Body of pancreas (tissue), 4 donors: ENCODE data around the gene CTTNBP2. TPM values are rescaled to one million over a fixed set of nuclear protein-coding genes. Genes with fewer than 3 reads are reported as not detected.

Experiments
- ATAC-seq: fragments of 150-250 bp; one replicate; pipeline ENCODE4 v1.9.1; 2016
- DNase-seq, 4 donors: peaks; one replicate each; pipeline ENCODE4 v3.0.0-alpha.2; 2019
- H3K27ac ChIP-seq, 4 donors: fragments of 200-600 bp; sonication (generic); 1 replicate in 3 of 4; 2 replicates in 1 of 4; pipeline versions ENCODE4 v1.5.1 to v1.6.1; 2016 to 2019; ENCODE audit warnings: mild to moderate bottlenecking in 1 of 4, mixed read lengths in 1 of 4, moderate library complexity in 1 of 4
- H3K27me3 ChIP-seq, 2 donors: fragments of 200-600 bp; sonication (generic); one replicate each; pipeline ENCODE4 v1.6.0; 2016; ENCODE audit warnings: mild to moderate bottlenecking in 1 of 2
- H3K36me3 ChIP-seq, 2 donors: fragments of 200-600 bp; sonication (generic); replicated peaks in 1 of 2; 2 replicates each; pipeline ENCODE4 v1.5.1; 2016; ENCODE audit warnings: low read depth in 2 of 2; ENCODE audit not compliant: insufficient read depth in 1 of 2
- H3K4me1 ChIP-seq: fragments of 200-600 bp; sonication (generic); one replicate; pipeline ENCODE4 v1.6.0; 2016
- H3K4me3 ChIP-seq, 2 donors: fragments of 200-600 bp; sonication (generic); 1 replicate in 1 of 2; 2 replicates in 1 of 2; pipeline ENCODE4 v1.5.1; 2016 to 2019
- H3K9me3 ChIP-seq, 3 donors: fragments of 200-600 bp; sonication (generic); 1 replicate in 2 of 3; 2 replicates in 1 of 3; pipeline ENCODE4 v1.5.1; 2016
- CTCF ChIP-seq, 7 experiments: fragments of 450-650 bp in 4 of 7; fragments of 200-600 bp in 3 of 7; sonication (generic) in 3 of 7; IDR thresholded peaks; one replicate each; pipeline ENCODE4 v1.5.1; 2016 to 2019; ENCODE audit warnings: antibody characterized with exemption in 7 of 7
- POLR2A ChIP-seq, 3 donors: fragments of 450-650 bp; IDR thresholded peaks; one replicate each; pipeline ENCODE4 v1.6.1; 2016; ENCODE audit warnings: antibody characterized with exemption in 3 of 3, mild to moderate bottlenecking in 2 of 3
- WGBS, 2 donors: methylation state at CpG; one replicate each; pipeline ENCODE4 v1.1.5; 2017; 5-methylcytosine and 5-hydroxymethylcytosine counted together
- intact Hi-C: fragments of 100-400 bp; cut with DNase I; formaldehyde crosslinking; loops from one replicate; pipeline ENCODE4 v1.15.1; 2023
- total RNA-seq, 2 donors: library from RNA; depleted of rRNA; stranded (reverse); fragments of >200 nt; gene quantifications; one replicate each; pipeline ENCODE4 v1.1.0, GENCODE V29; 2016

Gene CTTNBP2
- total RNA-seq, 2 donors from 2014 or later, result 18.5 to 25.7 TPM

- WGBS, 2 donors, result 34 to 38% methylated on average over 8 of the region's 8 CpGs
- intact Hi-C loops, result no loop called here
These were observed 122.4 kb downstream of the CTTNBP2 start for GRCh38 chr7:117750612-117751563.

GRCh38 chr7:117741962-117742361 lies 131.3 kb downstream of the CTTNBP2 start:
- ATAC-seq (no peak), DNase-seq (no peak)
- intact Hi-C loops, result no loop called here
- no peaks in the 10 kb centered on the region for H3K4me1 ChIP-seq
- WGBS, 2 donors, result 80 to 86% methylated on average over 4 of the region's 4 CpGs
- no peaks in the 10 kb centered on the region for H3K27me3 ChIP-seq
- no peak overlapping the region for H3K4me3 ChIP-seq
- no peaks in the 10 kb centered on the region for H3K9me3 ChIP-seq
- no peak for TF ChIP-seq POLR2A (IDR thresholded peaks at IDR 0.05)
- TF ChIP-seq CTCF (IDR thresholded peaks at IDR 0.05), result no peak
- H3K36me3 ChIP-seq, result peaks cover 0 to 4% of the 10 kb centered on the region in 2 donors
- H3K27ac ChIP-seq, result no peak overlapping the region

More at GRCh38 chr7:117750612-117751563, 122.4 kb downstream of the CTTNBP2 start:
- Histone ChIP-seq H3K27ac (no peak overlapping the region), H3K4me3 (no peak overlapping the region), H3K4me1 (peaks cover 4% of the 10 kb centered on the region), H3K27me3 (no peaks in the 10 kb centered on the region), H3K9me3 (no peaks in the 10 kb centered on the region), H3K36me3 (no peaks in the 10 kb centered on the region)
- DNase-seq (no peak), ATAC-seq (peak; percentile 58)
- TF ChIP-seq POLR2A (IDR thresholded peaks at IDR 0.05), result no peak
- TF ChIP-seq CTCF (IDR thresholded peaks at IDR 0.05), result peak; percentile 40 to 66 (median 58)

- DNase-seq, result no peak
These were observed 134.2 kb downstream of the CTTNBP2 start for GRCh38 chr7:117739085-117739484.

GRCh38 chr7:117737926-117738325 lies 135.3 kb downstream of the CTTNBP2 start:
- WGBS, 2 donors, result 77 to 84% methylated on average over 9 of the region's 9 CpGs
- Histone ChIP-seq H3K27ac (no peak overlapping the region), H3K4me3 (no peak overlapping the region), H3K27me3 (no peaks in the 10 kb centered on the region), H3K4me1 (no peaks in the 10 kb centered on the region), H3K36me3 (peaks cover 0 to 6% of the 10 kb centered on the region in 2 donors), H3K9me3 (no peaks in the 10 kb centered on the region)
- ATAC-seq (no peak), DNase-seq (no peak)
- intact Hi-C loops, result no loop called here
- TF ChIP-seq POLR2A (IDR thresholded peaks at IDR 0.05) (no peak), CTCF (IDR thresholded peaks at IDR 0.05) (no peak)

More at GRCh38 chr7:117739085-117739484, 134.2 kb downstream of the CTTNBP2 start:
- H3K4me3 ChIP-seq, result no peak overlapping the region
- H3K9me3 ChIP-seq, result no peaks in the 10 kb centered on the region
- intact Hi-C loops, result no loop called here
- H3K4me1 ChIP-seq, result no peaks in the 10 kb centered on the region
- no peak for ATAC-seq
- TF ChIP-seq POLR2A (IDR thresholded peaks at IDR 0.05) (no peak), CTCF (IDR thresholded peaks at IDR 0.05) (no peak)
- no peaks in the 10 kb centered on the region for H3K27me3 ChIP-seq
- no peak overlapping the region for H3K27ac ChIP-seq
- peaks cover 0 to 4% of the 10 kb centered on the region in 2 donors for H3K36me3 ChIP-seq
- WGBS, 2 donors, result 49 to 74% methylated on average over 4 of the region's 4 CpGs
